Bronchial epithelial cell (primary cell): ENCODE measurements around the gene PLD4. TPM values are rescaled to one million over a fixed set of nuclear protein-coding genes. Genes with fewer than 3 reads are reported as not detected.
"Not testable (repeated sequence)": the region's sequence is repeated elsewhere in the genome, so short reads cannot be mapped to it uniquely, and the experiment has no call there.

ENCODE experiments used
- DNase-seq: peaks from one replicate; pipeline ENCODE4 v3.0.0-alpha.2; 2010; ENCODE audit warnings: low read depth
- FAIRE-seq: peaks from 2 replicates; lab custom pipeline; 2011; peaks lifted over from hg19 to GRCh38; lab: Jason Lieb, UNC
- H3K27me3 ChIP-seq: 2 replicates; pipeline ENCODE4 v1.5.1; 2011; ENCODE audit warnings: low read length; ENCODE audit not compliant: control insufficient read depth, insufficient read depth
- H3K36me3 ChIP-seq: 2 replicates; pipeline ENCODE4 v1.5.1; 2011; ENCODE audit warnings: low read length; ENCODE audit not compliant: control insufficient read depth, insufficient read depth
- H3K4me3 ChIP-seq: 2 replicates; pipeline ENCODE4 v1.5.1; 2011; ENCODE audit warnings: mild to moderate bottlenecking, low read depth, low read length, control low read depth
- total RNA-seq: library from RNA; depleted of rRNA; stranded (reverse); fragments of >200 nt; gene quantifications from 2 replicates; pipeline ENCODE4 v1.2.1, GENCODE V29; 2014
- TF ChIP-seq, protein P1 (sequence below): IDR thresholded peaks from 2 replicates; pipeline ENCODE4 v1.5.1; 2011; ENCODE audit warnings: mild to moderate bottlenecking, moderate library complexity, low read length, control low read depth, inconsistent platforms; ENCODE audit not compliant: insufficient read depth, severe bottlenecking

Gene PLD4
- total RNA-seq, 1 donor from 2014 or later = not detected

GRCh38 chr14:104947881-104948735 lies 23.4 kb downstream of the PLD4 start:
- DNase-seq, H3K27me3 ChIP-seq, FAIRE-seq, H3K4me3 ChIP-seq: not testable (repeated sequence)
- H3K36me3 ChIP-seq = peaks cover 26% of the 10 kb centered on the region

- Histone ChIP-seq H3K4me3 (no peak overlapping the region), H3K27me3 (no peaks in the 10 kb centered on the region), H3K36me3 (peaks cover 27% of the 10 kb centered on the region)
- no peak for FAIRE-seq
- TF ChIP-seq, protein P1, sequence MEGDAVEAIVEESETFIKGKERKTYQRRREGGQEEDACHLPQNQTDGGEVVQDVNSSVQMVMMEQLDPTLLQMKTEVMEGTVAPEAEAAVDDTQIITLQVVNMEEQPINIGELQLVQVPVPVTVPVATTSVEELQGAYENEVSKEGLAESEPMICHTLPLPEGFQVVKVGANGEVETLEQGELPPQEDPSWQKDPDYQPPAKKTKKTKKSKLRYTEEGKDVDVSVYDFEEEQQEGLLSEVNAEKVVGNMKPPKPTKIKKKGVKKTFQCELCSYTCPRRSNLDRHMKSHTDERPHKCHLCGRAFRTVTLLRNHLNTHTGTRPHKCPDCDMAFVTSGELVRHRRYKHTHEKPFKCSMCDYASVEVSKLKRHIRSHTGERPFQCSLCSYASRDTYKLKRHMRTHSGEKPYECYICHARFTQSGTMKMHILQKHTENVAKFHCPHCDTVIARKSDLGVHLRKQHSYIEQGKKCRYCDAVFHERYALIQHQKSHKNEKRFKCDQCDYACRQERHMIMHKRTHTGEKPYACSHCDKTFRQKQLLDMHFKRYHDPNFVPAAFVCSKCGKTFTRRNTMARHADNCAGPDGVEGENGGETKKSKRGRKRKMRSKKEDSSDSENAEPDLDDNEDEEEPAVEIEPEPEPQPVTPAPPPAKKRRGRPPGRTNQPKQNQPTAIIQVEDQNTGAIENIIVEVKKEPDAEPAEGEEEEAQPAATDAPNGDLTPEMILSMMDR = no peak
- no peak for DNase-seq
Measured at GRCh38 chr14:104948736-104949031, 24.0 kb downstream of the PLD4 start.

DNA sequence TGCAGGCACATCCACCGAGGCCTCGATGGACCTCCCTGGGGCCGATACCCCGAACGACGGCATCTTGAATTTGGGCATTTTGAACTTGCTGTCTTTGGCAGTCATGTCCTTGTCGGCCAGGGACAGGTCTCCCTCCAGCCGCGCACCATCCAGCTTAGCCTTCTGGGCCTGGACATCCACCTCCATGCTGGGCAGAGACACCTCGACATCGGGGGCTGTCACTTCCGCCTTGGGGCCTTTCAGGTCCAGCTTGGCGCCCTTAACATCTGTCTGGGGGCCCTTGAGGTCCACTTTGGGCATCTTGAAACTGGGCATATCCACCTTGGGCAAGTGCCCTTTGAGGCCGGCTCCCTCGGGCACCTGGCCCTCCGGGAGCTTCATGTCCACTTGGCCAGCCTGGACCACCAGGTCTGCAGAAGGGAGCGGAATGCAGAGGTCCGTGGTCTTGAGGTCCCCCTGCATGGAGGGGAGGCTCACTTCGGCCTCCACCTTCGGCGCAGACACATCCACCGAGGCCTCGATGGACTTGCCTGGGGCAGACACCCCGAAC lies 24.8 kb downstream of the PLD4 start:
- H3K36me3 ChIP-seq = peaks cover 28% of the 10 kb centered on the region
- H3K27me3 ChIP-seq, H3K4me3 ChIP-seq, DNase-seq, FAIRE-seq: not testable (repeated sequence)

DNA sequence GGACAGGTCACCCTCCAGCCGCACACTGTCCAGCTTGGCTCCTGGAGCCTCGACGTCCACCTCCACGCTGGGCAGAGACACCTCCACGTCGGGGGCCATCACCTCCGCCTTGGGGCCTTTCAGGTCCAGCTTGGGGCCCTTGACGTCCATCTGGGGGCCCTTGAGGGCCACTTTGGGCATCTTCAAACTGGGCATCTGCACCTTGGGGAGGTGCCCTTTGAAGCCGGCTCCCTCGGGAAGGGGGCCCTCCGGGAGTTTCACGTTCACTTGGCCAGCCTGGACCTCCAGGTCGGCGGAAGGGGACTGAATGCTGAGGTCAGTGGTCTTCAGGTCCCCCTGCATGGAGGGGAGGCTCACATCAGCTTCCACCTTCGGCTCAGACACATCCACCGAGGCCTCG lies 25.3 kb downstream of the PLD4 start:
- Histone ChIP-seq H3K36me3 (peaks cover 32% of the 10 kb centered on the region), H3K4me3 (no peak overlapping the region), H3K27me3 (no peaks in the 10 kb centered on the region)
- DNase-seq = no peak
- no peak for FAIRE-seq
- TF ChIP-seq, protein P1 = no peak

DNA sequence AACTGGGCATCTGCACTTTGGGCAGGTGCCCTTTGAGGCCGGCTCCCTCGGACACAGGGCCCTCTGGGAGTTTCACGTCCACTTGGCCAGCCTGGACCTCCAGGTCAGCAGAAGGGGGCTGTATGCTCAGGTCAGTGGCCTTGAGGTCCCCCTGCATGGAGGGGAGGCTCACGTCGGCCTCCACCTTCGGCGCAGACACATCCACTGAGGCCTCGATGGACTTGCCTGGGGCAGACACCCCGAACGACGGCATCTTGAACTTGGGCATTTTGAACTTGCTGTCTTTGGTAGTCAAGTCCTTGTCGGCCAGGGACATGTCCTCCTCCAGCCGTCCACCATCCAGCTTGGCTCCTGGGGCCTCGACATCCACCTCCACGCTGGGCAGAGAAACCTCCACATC lies 26.0 kb downstream of the PLD4 start:
- not testable (repeated sequence) for H3K27me3 ChIP-seq, DNase-seq, H3K4me3 ChIP-seq, FAIRE-seq
- peaks cover 38% of the 10 kb centered on the region for H3K36me3 ChIP-seq

DNA sequence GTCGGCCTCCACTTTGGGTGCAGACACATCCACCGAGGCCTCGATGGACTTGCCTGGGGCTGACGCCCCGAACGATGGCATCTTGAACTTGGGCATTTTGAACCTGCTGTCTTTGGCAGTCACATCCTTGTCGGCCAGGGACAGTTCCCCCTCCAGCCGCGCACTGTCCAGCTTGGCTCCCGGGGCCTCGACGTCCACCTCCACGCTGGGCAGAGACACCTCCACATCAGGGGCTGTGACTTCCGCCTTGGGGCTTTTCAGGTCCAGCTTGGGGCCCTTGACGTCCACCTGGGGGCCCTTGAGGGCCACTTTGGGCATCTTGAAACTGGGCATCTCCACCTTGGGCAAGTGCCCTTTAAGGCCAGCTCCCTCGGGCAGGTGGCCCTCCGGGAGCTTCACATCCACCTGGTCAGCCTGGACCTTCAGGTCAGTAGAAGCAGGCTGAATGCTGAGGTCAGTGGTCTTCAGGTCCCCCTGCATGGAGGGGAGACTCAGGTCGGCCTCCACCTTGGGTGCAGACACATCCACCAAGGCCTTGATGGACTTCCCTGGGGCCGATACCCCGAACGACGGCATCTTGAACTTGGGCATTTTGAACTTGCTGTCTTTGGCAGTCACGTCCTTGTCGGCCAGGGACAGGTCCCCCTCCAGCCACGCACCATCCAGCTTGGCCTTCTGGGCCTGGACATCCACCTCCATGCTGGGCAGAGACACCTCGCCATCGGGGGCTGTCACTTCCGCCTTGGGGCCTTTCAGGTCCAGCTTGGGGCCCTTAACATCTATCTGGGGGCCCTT lies 27.4 kb downstream of the PLD4 start:
- DNase-seq, H3K4me3 ChIP-seq, FAIRE-seq, H3K27me3 ChIP-seq: not testable (repeated sequence)
- peaks cover 49% of the 10 kb centered on the region for H3K36me3 ChIP-seq

DNA sequence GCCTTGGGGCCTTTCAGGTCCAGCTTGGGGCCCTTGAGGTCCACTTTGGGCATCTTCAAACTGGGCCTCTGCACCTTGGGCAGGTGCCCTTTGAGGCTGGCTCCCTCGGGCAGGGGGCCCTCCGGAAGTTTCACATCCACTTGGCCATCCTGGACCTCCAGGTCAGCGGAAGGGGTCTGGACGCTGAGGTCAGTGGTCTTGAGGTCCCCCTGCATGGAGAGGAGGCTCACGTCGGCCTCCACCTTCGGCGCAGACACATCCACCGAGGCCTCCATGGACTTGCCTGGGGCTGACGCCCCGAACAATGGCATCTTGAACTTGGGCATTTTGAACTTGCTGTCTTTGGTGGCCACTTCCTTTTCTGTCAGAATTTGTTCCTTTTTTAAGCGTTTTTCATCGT lies 28.4 kb downstream of the PLD4 start:
- TF ChIP-seq, protein P1 = no peak
- no peaks in the 10 kb centered on the region for H3K27me3 ChIP-seq
- peaks cover 52% of the 10 kb centered on the region for H3K36me3 ChIP-seq
- FAIRE-seq = no peak
- no peak for DNase-seq
- H3K4me3 ChIP-seq = no peak overlapping the region
